ENCODE results near the gene ST8SIA1. TPM values are rescaled to one million over a fixed set of nuclear protein-coding genes. Genes with fewer than 3 reads are reported as not detected.

The ST8SIA1 gene
- total RNA-seq, 1 experiment from 2014 or later: not detected

- peaks cover 16 to 20% of the 10 kb centered on the region in 2 experiments for H3K4me1 Mint-ChIP-seq
- H4K20me1 ChIP-seq (ENCODE audit: control insufficient read depth, insufficient read depth, insufficient read length): no peaks in the 10 kb centered on the region
- H3K9me3 ChIP-seq (ENCODE audit: control insufficient read depth, low read depth, low read length): no peaks in the 10 kb centered on the region
- H3K4me1 ChIP-seq (ENCODE audit: insufficient read depth, low read length): peaks cover 5% of the 10 kb centered on the region; the same call in 1 of the 2 replicates
- no peaks in the 10 kb centered on the region for H3K79me2 ChIP-seq (ENCODE audit: insufficient read depth, low read length)
- H3K27ac Mint-ChIP-seq: no peak overlapping the region
- no peak overlapping the region for H2BK12ac ChIP-seq (ENCODE audit: insufficient read length, low read depth, low read length)
- H3K4me3 Mint-ChIP-seq: no peak overlapping the region
- H3K4ac ChIP-seq (ENCODE audit: low read depth, low read length): no peak overlapping the region
- H3K9ac ChIP-seq (ENCODE audit: extremely low read depth, insufficient read length, low read length): no peak overlapping the region
- H2BK15ac ChIP-seq (ENCODE audit: low read depth, low read length): no peak overlapping the region
- H3K14ac ChIP-seq (ENCODE audit: insufficient read depth, low read length): no peak overlapping the region
- H3K23me2 ChIP-seq (ENCODE audit: insufficient read length, low read depth, low read length, poor library complexity, severe bottlenecking): no peaks in the 10 kb centered on the region
- no peak overlapping the region for H3K4me2 ChIP-seq (ENCODE audit: insufficient read depth, insufficient read length, low read length)
- H3K36me3 Mint-ChIP-seq (ENCODE audit: insufficient read depth in 1 of 3, low read depth in 3 of 3): peaks cover 0 to 7% (median 0%) of the 10 kb centered on the region in 3 experiments; a peak in 3 of 7 replicates
- H2BK120ac ChIP-seq (ENCODE audit: low read depth, low read length, poor library complexity, severe bottlenecking): no peak overlapping the region
- no peak for DNase-seq
- H2BK5ac ChIP-seq (ENCODE audit: insufficient read length, low read length): no peak overlapping the region
- H3K27ac ChIP-seq (ENCODE audit: insufficient read length, low read depth, low read length): no peak overlapping the region
- no peak overlapping the region for H2BK20ac ChIP-seq (ENCODE audit: low read depth, low read length, poor library complexity, severe bottlenecking)
- H3K79me1 ChIP-seq (ENCODE audit: insufficient read depth, low read depth, low read length, poor library complexity, severe bottlenecking): no peaks in the 10 kb centered on the region
- peaks cover 3 to 4% of the 10 kb centered on the region in 2 experiments; a peak in 1 of 5 replicates for H3K9me3 Mint-ChIP-seq
- peaks cover 5% of the 10 kb centered on the region; the same call in 1 of the 2 replicates for H3K27me3 Mint-ChIP-seq (ENCODE audit: low read depth)
- no peaks in the 10 kb centered on the region for H3K27me3 ChIP-seq (ENCODE audit: insufficient read depth, low read length)
- no peak overlapping the region for H3K23ac ChIP-seq (ENCODE audit: insufficient read length, low read depth, low read length)
- no peak overlapping the region for H3T11ph ChIP-seq (ENCODE audit: low read length)
- H4K8ac ChIP-seq (replicated peaks; ENCODE audit: insufficient read length, low read depth, low read length): no peak overlapping the region
- no CpG with 5 or more reads among the region's 4 CpGs for WGBS (ENCODE audit: extremely low coverage, insufficient read length, low lambda C conversion rate)
- no peak overlapping the region for H2AFZ ChIP-seq (ENCODE audit: low read length)
- no peak overlapping the region for H4K91ac ChIP-seq (ENCODE audit: insufficient read length, low read depth, low read length)
- TF ChIP-seq CTCF (conservative IDR thresholded peaks at IDR 0.05): no peak; the same call in 1 of the 3 replicates
- H3K56ac ChIP-seq (ENCODE audit: insufficient read length, low read depth, low read length): no peak overlapping the region
- no peak overlapping the region for H4K5ac ChIP-seq (ENCODE audit: insufficient read length, low read depth, low read length)
- no peak overlapping the region for H2AK5ac ChIP-seq (ENCODE audit: insufficient read length, low read length)
- H3K18ac ChIP-seq (ENCODE audit: insufficient read length, low read depth, low read length): no peak overlapping the region
Observed at GRCh38 chr12:22283508-22283907, 51.0 kb downstream of the ST8SIA1 start.
